ENCODE results near the gene ANKRD42. TPM values are rescaled to one million over a fixed set of nuclear protein-coding genes. Genes with fewer than 3 reads are reported as not detected.

Gene ANKRD42
- total RNA-seq, 1 experiment from 2014 or later = 11.0 TPM

GRCh38 chr11:83168756-83169155 lies 24.8 kb upstream of the ANKRD42 start:
- Histone ChIP-seq H3K27me3 (replicated peaks; ENCODE audit: insufficient read depth, low read depth, low read length, poor library complexity) (no peaks in the 10 kb centered on the region), H3K4me1 (ENCODE audit: insufficient read depth, low read length, poor library complexity, severe bottlenecking) (peaks cover 8% of the 10 kb centered on the region), H3K4me3 (ENCODE audit: low read depth, low read length, poor library complexity, severe bottlenecking) (no peak overlapping the region), H3K9me3 (ENCODE audit: low read depth, low read length, poor library complexity, severe bottlenecking) (no peaks in the 10 kb centered on the region), H3K36me3 (ENCODE audit: insufficient read depth, low read length, poor library complexity, severe bottlenecking) (peaks cover 98% of the 10 kb centered on the region), H3K27ac (ENCODE audit: low read depth, low read length, poor library complexity, severe bottlenecking) (no peak overlapping the region)
- DNase-seq (ENCODE audit: low spot score) = no peak
- POLR2A ChIA-PET (ENCODE audit: low non-redundant PET) = no interaction called here
- CTCF ChIA-PET = no interaction called here
- BruUV-seq (replicated peaks) = no TSS peak
- TF ChIP-seq CTCF (conservative IDR thresholded peaks at IDR 0.05; ENCODE audit: low read depth, low read length) (no peak), EZH2 (IDR thresholded peaks at IDR 0.05; ENCODE audit: borderline replicate concordance, low read depth, low read length, poor library complexity, severe bottlenecking) (no peak)
- intact Hi-C loops (cut with micrococcal nuclease; ENCODE audit: unreplicated experiment) = no loop called here

GRCh38 chr11:83170865-83171264 lies 22.6 kb upstream of the ANKRD42 start:
- no peak for DNase-seq (ENCODE audit: low spot score)
- BruUV-seq (replicated peaks) = no TSS peak
- Histone ChIP-seq H3K4me1 (ENCODE audit: insufficient read depth, low read length, poor library complexity, severe bottlenecking) (peaks cover 8% of the 10 kb centered on the region), H3K27ac (ENCODE audit: low read depth, low read length, poor library complexity, severe bottlenecking) (peak overlapping the region; percentile 2), H3K4me3 (ENCODE audit: low read depth, low read length, poor library complexity, severe bottlenecking) (no peak overlapping the region), H3K27me3 (replicated peaks; ENCODE audit: insufficient read depth, low read depth, low read length, poor library complexity) (no peaks in the 10 kb centered on the region), H3K36me3 (ENCODE audit: insufficient read depth, low read length, poor library complexity, severe bottlenecking) (peaks cover 98% of the 10 kb centered on the region), H3K9me3 (ENCODE audit: low read depth, low read length, poor library complexity, severe bottlenecking) (no peaks in the 10 kb centered on the region)
- CTCF ChIA-PET = no interaction called here
- TF ChIP-seq EZH2 (IDR thresholded peaks at IDR 0.05; ENCODE audit: borderline replicate concordance, low read depth, low read length, poor library complexity, severe bottlenecking) = no peak
- TF ChIP-seq CTCF (conservative IDR thresholded peaks at IDR 0.05; ENCODE audit: low read depth, low read length) = no peak
- POLR2A ChIA-PET (ENCODE audit: low non-redundant PET) = no interaction called here
- intact Hi-C loops (cut with micrococcal nuclease; ENCODE audit: unreplicated experiment) = no loop called here

GRCh38 chr11:83172551-83172950 lies 21.0 kb upstream of the ANKRD42 start:
- BruUV-seq (replicated peaks) = no TSS peak
- no peak for TF ChIP-seq EZH2 (IDR thresholded peaks at IDR 0.05; ENCODE audit: borderline replicate concordance, low read depth, low read length, poor library complexity, severe bottlenecking)
- no peak for DNase-seq (ENCODE audit: low spot score)
- Histone ChIP-seq H3K4me1 (ENCODE audit: insufficient read depth, low read length, poor library complexity, severe bottlenecking) (peaks cover 8% of the 10 kb centered on the region), H3K4me3 (ENCODE audit: low read depth, low read length, poor library complexity, severe bottlenecking) (no peak overlapping the region), H3K9me3 (ENCODE audit: low read depth, low read length, poor library complexity, severe bottlenecking) (no peaks in the 10 kb centered on the region), H3K27ac (ENCODE audit: low read depth, low read length, poor library complexity, severe bottlenecking) (no peak overlapping the region), H3K27me3 (replicated peaks; ENCODE audit: insufficient read depth, low read depth, low read length, poor library complexity) (no peaks in the 10 kb centered on the region), H3K36me3 (ENCODE audit: insufficient read depth, low read length, poor library complexity, severe bottlenecking) (peaks cover 97% of the 10 kb centered on the region)
- ChIA-PET CTCF (no interaction called here), POLR2A (ENCODE audit: low non-redundant PET) (no interaction called here)
- intact Hi-C loops (cut with micrococcal nuclease; ENCODE audit: unreplicated experiment) = no loop called here

GRCh38 chr11:83174008-83174407 lies 19.5 kb upstream of the ANKRD42 start:
- Histone ChIP-seq H3K4me1 (ENCODE audit: insufficient read depth, low read length, poor library complexity, severe bottlenecking) (peaks cover 8% of the 10 kb centered on the region), H3K9me3 (ENCODE audit: low read depth, low read length, poor library complexity, severe bottlenecking) (no peaks in the 10 kb centered on the region), H3K27me3 (replicated peaks; ENCODE audit: insufficient read depth, low read depth, low read length, poor library complexity) (no peaks in the 10 kb centered on the region), H3K4me3 (ENCODE audit: low read depth, low read length, poor library complexity, severe bottlenecking) (no peak overlapping the region), H3K36me3 (ENCODE audit: insufficient read depth, low read length, poor library complexity, severe bottlenecking) (peaks cover 97% of the 10 kb centered on the region), H3K27ac (ENCODE audit: low read depth, low read length, poor library complexity, severe bottlenecking) (no peak overlapping the region)
- CTCF ChIA-PET = interaction anchor here (0.7 kb wide), 2 partner anchors 61 to 119 kb away, joined by 3 to 6 read pairs; no protein-coding TSS in a partner anchor
- POLR2A ChIA-PET (ENCODE audit: low non-redundant PET) = no interaction called here
- TF ChIP-seq CTCF (conservative IDR thresholded peaks at IDR 0.05; ENCODE audit: low read depth, low read length) (no peak), EZH2 (IDR thresholded peaks at IDR 0.05; ENCODE audit: borderline replicate concordance, low read depth, low read length, poor library complexity, severe bottlenecking) (no peak)
- no peak for DNase-seq (ENCODE audit: low spot score)
- BruUV-seq (replicated peaks) = no TSS peak
- intact Hi-C loops (cut with micrococcal nuclease; ENCODE audit: unreplicated experiment) = no loop called here

Measured in A673 (cell line).